Measurements from ENCODE around the gene CARD9.
"Not testable (repeated sequence)": the region's sequence is repeated elsewhere in the genome, so short reads cannot be mapped to it uniquely, and the experiment has no call there.

CARD9 gene

GRCh38 chr9:136361754-136362449, 11.6 kb downstream of the CARD9 start:
- DNase-seq: no peak

- no peak for DNase-seq
Measured at GRCh38 chr9:136361047-136361753, 12.3 kb downstream of the CARD9 start.

- no peak for DNase-seq
Measured at GRCh38 chr9:136359774-136360718, 13.4 kb downstream of the CARD9 start.

- DNase-seq: no peak
Measured at GRCh38 chr9:136358888-136359287, 14.6 kb downstream of the CARD9 start.

- DNase-seq: no peak
Measured at GRCh38 chr9:136358016-136358415, 15.5 kb downstream of the CARD9 start.

DNA sequence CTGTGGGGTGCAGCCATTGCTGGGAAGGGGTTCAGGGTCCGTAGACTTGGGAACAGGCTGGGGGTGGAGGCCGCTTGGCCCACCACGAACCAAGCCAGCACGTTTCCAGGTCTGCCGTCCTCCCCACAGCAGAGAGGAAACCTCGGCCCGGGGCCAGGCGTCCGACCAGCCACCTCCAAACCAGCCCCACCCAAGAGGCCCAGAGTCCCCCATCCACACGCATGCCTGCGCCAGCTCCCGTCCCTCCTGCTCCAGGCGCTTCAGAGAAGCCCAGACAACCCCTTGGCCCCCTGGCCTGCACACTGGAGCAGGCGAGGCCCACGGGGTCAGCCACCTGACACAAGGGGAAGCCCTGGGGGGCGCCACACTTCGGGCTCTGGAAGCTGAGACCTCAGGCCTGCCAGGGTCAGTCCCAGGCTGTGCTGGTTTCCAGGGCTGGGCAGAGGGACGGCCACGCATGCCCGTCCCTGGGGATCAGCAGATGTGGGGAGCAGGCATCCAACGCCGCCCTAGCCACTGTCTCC, 16.2 kb downstream of the CARD9 start:
- no peak for DNase-seq

DNA sequence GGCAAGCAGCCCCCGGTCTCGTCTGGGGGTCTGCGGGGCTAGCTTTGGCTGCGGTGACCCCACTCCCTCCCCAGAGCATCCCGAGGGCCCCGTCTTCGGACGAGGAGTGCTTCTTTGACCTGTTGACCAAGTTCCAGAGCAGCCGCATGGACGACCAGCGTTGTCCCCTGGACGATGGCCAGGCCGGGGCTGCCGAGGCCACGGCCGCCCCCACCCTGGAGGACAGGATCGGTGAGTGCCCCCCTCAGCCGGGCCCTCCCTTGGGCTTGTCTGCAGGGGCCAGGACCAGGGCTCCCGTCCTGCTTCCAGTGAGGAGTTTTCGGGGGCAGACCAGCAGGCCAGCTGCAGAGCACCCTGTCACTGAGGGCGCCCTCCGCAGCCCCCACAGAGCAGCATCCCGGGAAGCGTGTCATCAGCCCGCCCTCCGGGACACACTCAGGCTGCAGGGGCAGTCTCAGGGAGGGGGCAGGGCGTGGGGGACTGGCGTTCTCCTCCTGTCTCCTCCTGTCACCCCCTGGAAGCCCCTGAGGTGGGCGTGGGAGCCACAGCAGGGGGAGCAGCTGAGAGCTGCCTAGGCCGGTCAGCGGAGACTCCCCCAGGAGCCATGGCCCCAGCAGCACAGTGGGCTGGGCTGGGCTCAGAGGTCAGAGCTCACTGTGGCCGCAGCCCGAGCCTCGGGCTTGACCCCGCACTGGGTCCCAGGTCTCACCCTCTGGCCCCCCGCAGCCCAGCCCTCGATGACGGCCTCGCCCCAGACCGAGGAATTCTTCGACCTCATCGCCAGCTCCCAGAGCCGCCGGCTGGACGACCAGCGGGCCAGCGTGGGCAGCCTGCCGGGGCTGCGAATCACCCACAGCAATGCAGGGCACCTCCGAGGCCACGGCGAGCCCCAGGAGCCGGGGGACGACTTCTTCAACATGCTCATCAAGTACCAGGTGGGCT, 17.6 kb downstream of the CARD9 start:
- DNase-seq: no peak

DNA sequence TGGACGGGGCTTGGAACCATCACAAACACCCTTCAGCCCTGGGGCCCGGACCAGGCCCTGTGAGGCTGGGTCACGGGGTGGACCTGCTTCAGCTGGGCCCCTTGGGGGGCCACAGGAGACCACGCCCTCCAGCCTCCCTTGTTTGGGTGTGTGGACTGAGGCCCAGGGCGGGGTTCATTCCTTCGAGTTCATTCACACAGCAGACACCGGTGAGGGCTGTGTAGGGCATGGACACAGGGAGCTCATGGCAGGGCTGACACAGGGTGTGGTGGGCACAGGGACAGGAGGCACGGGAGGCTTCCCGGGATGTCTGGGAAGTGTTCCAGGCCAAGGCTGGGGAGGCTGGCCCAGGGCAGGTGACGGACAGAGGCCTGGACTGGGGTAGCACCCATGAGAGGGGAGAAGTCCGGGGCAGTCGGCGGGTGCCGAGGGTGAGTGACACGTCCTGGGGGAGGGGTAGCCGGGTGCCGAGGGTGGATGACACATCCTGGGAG, 18.8 kb downstream of the CARD9 start:
- peak in 1 of 3 donors; percentile 21 for DNase-seq

DNA sequence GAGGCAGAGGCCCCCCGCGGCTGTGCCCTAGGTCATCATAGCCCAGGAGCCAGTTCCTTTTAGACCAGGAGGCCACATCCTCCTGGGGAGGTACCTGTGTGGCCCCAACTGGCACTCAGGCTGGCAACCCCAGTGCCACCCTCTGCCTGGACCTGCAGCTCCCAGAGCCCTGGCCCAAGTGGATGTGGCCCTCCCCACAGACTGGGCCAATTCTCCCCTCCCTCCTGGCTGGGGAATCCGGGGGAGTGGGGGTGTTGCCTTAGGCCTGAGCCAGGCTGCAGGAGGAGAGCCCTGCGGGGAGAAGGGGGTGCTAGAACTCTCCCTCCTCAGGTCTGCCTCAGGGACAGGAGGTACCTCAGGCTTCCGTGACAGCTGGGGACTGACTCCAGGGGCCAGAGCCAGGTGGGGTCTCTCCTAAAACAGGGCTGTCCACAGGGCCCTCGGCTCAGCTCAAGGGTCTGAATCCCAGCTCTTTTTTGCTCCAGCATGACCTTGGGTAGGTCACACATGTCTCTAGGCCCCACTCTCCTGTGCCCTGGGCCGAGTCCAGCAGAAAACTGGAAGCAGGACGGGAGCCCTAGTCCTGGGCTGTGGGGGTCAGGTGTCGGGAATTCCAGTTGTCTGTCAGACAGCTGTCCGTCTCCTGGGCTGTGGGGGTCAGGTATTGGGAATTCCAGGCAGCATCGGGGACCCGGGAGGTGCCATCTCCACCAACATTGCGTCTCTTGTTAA, 19.5 kb downstream of the CARD9 start:
- no peak for DNase-seq

GRCh38 chr9:136353088-136353487, 20.4 kb downstream of the CARD9 start:
- no peak for DNase-seq

- no peak for DNase-seq
Measured at GRCh38 chr9:136352682-136353081, 20.8 kb downstream of the CARD9 start.

DNA sequence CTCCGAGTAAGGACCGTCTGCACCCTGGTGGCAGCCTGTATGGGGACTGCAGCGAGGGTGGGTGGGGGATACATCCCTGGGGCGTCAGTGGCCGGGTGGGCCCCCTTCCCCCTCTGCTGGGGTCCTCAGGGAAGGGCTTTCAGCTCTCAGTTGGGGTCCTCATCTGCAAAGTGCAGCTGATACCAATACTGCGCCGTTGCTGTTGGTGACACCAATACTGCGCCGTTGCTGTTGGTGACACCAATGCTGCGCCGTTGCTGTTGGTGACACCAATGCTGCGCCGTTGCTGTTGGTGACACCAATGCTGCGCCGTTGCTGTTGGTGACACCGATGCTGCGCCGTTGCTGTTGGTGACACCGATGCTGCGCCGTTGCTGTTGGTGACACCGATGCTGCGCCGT, 21.6 kb downstream of the CARD9 start:
- DNase-seq: not testable (repeated sequence)

- no peak for DNase-seq
Measured at GRCh38 chr9:136351252-136351800, 22.1 kb downstream of the CARD9 start.

DNA sequence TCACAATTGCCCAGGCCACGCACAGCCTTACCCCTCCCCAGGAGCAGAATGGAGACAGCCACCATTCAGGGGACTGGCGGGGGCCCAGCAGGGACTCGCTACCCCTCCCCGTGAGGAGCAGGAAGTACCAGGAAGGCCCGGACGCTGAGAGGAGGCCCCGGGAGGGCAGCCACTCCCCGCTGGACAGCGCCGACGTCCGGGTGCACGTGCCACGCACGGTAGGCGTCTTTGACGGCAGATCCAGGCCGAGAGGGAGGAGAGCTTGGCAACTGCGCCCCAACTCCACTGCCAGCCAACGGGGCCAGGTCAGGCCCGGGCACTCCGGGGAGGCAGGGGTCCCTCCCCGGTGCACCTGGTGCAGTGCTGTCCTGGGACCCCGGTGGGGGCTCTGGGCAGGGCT, 23.9 kb downstream of the CARD9 start:
- no peak for DNase-seq

DNA sequence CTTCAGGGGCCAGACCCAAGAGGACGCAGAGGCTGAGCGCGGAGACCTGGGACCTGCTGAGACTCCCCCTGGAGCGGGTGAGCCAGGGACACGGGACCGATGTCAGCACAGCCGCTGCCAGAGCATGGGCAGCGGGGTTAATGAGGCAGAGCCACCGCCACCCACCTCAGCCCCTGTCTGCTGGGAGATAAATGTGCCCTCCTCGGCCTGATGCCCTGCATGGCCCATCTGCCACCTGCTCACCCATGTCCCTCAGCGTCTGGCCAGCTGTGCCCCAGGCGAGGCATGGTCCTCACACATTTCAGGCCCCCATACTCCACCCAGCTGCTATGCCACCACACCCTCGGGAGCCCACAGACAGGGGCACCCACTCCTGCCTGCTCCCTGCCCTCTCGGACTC, 24.8 kb downstream of the CARD9 start:
- DNase-seq: no peak

- DNase-seq: no peak
Measured at GRCh38 chr9:136347472-136348256, 25.8 kb downstream of the CARD9 start.

GRCh38 chr9:136346927-136347465, 26.5 kb downstream of the CARD9 start:
- DNase-seq: no peak

- no peak for DNase-seq
Measured at GRCh38 chr9:136346157-136346481, 27.4 kb downstream of the CARD9 start.

DNA sequence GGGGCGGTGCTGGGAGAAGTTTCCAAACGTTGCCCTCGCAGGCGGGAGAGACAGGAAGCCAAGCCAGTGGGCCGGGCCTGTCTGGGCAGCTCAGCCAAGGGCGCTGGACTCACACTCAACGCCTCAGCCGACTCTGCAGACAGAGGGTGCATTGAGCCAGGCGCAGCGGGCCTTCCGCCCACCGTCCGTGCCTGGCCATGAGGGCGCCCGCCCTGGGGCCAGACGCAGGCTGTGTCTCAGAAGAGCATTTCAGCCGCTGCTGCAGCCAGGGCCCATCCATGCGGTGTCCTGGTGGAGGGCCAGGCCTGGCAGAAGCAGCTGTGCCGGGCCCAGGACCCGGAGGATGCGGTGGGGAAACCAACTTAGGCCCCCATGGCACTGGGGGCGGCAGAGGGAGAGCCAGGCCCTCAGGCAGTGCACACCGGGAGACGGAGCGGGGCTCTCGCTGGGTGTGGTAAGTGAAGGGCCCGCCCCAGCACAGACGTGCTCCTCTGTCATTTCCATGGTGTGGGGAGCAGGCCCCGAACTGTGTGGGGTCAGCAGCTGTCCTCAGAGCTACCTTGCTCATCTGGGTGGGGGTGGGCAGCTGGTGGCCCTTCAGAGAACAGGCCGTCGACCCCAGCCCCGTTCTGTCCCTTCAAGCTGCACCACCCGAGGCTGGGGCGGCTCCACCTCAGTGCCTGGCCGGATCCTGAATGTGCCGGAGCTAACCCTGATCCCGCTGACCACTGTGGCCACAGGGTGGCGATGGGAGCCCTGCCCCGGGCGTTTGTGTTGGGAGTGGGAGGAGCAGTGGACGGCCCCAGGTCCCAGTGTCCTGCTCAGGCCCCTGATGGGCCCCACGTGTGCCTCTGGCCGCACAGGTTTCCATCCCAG, 27.9 kb downstream of the CARD9 start:
- peak in 2 of 3 donors; percentile 22 to 39 for DNase-seq

Measured in suppressor macrophage treated with lipopolysaccharide for 1 hour (primary cell).